GM18511 (cell line): Measurements from ENCODE around the gene CLEC17A.

Source experiments
- ATAC-seq: cut with Tn5 transposase; IDR thresholded peaks from one replicate; pipeline ENCODE4 v1.9.1; 2021; ENCODE audit warnings: mild to moderate bottlenecking, moderate library complexity; ENCODE audit not compliant: unreplicated experiment

The CLEC17A gene

GRCh38 chr19:14639536-14640277, 56.8 kb downstream of the CLEC17A start:
- ATAC-seq, result no peak

DNA sequence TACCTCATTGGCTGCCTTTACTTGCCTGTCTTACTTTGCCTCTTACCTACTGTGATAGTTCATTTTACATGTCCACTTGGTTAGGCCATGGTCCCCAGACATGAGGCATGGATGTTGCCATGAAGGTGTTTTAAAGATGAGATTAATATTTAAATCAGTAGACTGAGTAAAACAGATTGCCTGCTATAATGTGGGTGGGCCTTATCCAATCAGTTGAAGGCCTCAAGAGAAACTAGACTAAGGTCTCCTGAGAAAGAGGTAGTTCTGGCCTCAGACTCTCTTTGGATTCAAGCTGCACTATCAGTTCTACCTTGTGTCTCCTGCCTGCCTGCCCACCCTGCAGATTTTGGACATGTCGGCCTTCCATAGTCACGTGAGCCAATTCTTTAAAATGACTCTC, 65.6 kb downstream of the CLEC17A start:
- ATAC-seq, result no peak

GRCh38 chr19:14649020-14649419, 66.1 kb downstream of the CLEC17A start:
- no peak for ATAC-seq

- no peak for ATAC-seq
Observed at GRCh38 chr19:14650161-14650560, 67.3 kb downstream of the CLEC17A start.

DNA sequence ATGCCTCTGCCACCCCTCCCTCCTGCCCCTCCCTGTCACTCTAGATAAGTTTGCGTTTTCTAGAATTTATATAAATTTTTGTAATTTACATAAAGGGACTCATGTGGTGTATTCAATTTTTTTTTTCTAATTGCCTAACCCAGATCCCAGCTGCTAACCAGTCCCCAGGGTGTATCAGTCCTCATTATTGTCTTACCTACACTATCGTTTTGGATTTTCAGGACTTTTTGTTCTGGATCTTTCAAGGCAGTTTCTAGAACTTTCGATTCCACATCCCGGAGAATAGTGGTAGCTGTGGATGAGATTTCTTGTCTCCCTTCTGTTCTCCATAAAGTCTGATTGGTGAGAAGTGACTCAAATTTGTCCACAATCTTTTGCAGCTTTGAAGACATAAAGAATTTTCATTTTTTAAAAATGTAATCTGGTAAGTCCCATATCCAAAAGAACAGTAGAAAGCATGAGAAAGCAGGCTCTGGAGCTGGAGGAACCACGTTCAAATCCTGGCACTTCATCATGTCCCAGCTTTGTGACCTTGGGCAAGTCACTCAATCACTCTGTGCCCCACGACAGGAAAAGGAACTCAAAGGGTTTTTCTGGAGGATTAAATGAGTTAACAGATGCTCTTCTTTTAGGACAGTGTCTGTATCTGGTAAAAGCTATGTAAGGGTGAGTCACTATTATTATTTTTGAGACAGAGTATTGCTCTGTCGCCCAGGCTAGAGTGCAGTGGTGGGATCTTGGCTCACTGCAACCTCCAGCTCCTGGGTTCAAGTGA, 72.1 kb downstream of the CLEC17A start:
- ATAC-seq, result no peak

DNA sequence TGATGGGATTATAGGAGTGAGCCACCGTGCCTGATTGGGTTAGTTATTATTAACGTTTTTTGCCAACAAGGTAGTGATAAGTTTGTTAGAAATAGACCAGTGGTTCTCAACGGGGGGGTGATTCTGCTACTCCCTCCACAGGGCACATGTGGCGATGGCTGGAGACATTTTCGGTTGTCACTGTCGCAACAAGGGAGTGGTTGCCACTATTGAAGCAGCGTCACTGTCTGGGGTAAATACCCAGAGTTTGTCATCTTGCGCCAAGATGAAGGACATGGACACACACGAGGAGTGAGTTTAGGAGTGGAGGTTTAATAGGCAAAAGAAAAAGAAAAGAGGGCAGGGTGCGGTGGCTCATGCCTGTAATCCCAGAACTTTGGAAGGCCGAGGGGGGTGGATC, 72.8 kb downstream of the CLEC17A start:
- no peak for ATAC-seq

DNA sequence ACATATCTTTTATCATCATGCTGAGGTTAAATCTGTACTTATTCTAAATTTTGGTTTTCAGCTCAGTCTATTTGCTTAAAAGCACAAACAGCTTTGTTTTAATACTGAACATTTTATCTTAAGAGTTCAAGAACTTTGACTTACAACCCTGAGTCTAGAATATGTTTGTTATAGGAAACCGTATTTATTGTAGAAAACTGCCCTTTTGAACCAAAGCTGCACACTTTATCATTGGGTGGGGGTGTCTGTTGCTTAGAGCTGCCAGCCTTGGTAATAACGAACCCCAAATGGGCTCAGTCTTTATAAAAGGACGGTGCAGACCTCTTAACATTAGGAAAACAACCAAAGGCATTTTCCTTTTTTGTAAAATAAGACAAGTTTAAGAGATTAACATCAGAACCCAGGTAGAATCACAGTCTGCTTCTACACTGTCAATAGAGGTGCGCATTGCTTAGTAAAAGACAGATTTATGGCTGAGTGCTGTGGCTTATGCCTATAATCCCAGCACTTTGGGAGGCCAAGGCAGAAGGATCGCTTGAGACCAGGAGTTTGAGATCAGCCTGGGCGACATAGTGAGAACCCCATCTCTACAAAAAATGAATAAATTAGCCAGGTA, 77.1 kb downstream of the CLEC17A start:
- no peak for ATAC-seq

DNA sequence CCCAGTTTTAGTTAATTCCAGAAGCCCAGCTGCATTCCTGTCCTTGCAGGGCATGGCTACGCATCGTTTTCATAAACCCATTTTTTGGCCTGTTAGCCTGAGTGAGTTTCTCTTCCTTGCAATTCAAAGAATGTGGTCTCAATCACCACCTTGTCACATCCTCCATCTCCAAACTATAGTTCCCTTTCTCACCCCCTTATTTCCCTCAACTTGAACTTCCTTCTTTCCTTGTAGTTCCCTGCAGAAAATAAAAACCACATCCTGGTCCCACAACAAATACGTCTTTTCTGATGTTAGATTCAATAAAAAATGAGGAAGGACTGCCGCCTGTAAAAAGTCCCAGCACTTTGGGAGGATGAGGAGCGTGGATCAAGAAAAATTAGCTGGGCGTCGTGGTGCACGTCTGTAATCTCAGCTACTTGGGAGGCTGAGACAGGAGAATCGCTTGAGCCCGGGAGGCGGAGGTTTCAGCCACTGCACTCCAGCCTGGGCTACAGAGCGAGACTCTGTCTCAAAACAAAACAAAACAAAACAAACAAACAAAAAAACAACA, 78.6 kb downstream of the CLEC17A start:
- ATAC-seq, result no peak
